Stimulated activated CD4-positive, alpha-beta T cell treated with anti-CD3 and anti-CD28 coated beads, Interleukin-15, amount 100 ng/mL, for 24 hours (primary cell): ENCODE results near the gene BMP4.
A peak's percentile ranks its signal among the peaks of the same experiment; 100 is the strongest.
"Not testable (repeated sequence)": the region's sequence is repeated elsewhere in the genome, so short reads cannot be mapped to it uniquely, and the experiment has no call there.

Experiments
- DNase-seq: peaks from one replicate; pipeline ENCODE4 v3.0.0-alpha.2; 2020

BMP4 gene

DNA sequence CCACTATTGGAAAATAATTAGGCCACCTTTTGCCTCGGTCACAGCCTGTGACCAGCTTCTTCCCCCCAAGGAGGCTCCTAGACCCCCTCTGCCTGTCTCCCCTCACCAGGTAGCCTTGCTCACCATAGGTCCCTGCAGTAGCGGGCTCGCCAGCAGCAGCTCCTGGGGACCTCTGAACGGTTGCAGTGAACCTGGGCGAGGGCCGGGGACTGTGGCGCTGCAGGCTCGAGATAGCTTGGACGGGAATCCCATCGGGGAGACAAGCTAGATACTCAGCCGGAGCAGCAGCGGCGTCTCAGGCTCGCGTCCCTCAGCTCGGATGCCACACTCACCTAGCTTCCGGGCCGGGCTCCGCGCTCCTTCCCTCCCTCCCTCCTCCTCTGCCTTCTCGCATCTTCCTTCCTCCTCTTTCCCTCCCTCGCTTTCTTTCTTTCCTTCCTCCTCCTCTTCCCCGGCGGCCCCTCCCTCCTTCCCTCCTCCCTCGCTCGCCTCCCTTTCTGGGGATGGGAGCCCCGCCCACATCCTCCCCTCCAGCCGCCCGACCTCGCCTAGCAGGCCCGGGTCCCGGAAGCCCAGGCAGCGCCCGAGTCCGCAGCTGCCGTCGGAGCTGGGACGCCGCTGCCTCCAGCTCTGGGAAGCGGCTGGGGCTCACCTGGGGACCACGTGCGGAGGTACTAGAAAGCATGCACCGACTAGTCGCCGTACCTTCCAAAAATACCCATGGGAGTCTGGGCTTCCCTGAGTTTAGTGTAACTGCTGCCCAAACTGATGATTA lies at the start of gene BMP4:
Gene BMP4, minus strand, starts transcription at position 399 of the 775 bp plus-strand sequence. CDS start 4,603 bp downstream, outside the sequence.
- DNase-seq, result peak; percentile 64

DNA sequence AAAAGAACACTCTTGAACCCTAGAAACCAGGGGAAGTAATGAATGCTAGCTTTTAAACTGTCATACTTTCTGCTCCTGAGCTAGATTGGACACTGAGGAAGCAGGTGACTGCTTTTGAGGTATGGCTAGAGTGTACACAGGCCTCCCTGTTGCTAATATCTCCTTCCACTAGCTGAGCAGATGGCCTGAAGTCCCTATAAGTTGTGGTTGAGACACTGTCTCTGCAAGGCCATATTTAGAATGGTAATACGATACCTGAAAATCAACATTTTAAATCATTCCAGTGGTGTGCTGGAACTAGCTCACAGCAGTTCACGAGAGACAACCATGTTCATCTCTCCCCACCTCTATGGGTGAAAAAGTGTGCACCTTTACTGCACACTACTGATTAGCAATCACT lies 46.4 kb upstream of the BMP4 start:
- no peak for DNase-seq

DNA sequence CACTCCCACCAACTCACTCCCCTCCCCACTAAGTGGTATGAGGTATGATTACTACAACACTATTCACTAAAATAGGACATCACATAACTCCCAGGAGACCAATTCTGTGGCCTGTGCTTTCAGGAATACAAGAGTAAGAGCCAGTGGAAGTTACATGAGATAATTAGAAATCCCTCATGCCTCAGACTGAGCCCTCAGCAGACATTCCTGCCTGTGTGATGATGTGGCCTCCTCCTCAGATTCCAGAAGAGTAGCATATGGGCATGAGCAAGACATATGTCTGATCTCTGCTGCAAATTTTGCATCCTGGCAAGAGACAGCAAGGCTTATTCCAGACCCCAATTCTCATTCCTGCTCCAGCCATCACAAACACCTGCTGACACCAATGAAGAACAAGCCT lies 46.0 kb upstream of the BMP4 start:
- DNase-seq, result no peak

DNA sequence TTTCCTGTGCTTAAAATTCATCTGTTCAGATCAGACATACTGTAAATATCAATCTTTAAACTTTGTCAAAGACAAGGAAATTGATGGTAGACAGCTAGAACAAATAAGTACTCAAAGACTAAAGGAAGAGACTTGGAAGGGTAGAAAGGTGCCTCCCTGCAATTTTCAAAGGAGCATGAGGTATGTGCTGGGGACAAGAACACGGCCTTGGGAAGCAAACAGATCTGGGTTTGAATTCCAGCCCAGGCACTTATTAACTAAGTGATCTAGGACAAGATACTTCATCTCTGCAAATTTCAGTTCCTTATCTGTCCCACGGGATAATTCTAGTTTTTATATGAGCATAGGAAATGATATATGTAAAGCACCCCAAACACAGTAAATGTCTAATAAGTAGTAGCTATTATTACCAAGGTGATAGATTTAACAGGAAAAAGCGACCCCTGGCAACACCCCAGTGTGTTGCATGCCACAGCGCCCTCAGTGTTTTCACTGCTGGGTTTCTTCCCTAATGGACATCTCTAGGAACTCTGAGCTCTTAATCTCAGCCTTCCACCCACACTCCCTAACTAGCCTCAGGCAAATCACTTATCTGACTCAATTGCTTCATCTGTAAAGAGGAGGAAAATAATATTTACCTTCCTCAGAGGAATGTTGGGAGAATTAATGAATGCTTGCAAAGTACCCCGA lies 44.7 kb upstream of the BMP4 start:
- DNase-seq, result no peak

DNA sequence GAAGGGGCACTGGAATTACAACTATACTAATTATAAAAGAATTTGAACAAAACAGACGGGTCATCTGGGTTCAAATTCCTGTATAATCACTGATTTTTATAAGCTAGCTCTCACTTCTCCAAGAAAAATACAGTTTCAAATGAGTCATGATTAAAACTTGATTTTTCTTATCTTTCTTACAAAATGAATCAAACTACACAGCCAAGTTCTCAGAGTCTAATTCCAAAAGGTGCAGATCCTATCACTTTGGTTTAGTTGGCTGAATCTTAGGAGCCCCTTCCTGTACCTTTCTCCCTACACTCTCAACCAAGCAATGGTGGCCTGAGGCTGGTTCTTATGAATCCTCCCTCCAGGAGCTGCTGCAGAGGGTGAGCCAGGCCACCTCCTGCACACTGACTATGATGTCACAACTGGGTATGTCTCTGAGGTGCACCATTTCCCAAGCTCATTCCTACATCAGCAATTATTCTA lies 43.8 kb upstream of the BMP4 start:
- DNase-seq, result no peak

DNA sequence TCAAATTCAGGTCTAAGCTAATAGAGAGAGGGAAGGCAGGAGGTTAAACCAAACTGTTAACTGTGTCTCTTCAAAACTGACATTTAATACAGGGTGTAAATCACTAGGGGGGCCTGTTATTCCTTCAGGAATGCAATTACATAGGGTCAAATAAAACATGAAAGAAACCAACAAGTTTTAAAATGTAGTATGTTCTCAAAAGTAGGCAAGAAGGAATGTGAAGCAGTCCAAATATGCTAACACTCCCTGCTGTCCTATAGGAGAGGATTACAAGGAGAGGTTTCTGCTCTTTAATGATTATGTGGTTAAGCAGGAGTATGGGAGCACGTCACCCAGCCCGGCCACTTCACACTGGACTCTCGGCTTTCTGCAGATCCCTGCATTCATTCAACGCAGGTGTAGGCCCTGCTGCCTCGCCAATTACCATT lies 42.5 kb upstream of the BMP4 start:
- no peak for DNase-seq

DNA sequence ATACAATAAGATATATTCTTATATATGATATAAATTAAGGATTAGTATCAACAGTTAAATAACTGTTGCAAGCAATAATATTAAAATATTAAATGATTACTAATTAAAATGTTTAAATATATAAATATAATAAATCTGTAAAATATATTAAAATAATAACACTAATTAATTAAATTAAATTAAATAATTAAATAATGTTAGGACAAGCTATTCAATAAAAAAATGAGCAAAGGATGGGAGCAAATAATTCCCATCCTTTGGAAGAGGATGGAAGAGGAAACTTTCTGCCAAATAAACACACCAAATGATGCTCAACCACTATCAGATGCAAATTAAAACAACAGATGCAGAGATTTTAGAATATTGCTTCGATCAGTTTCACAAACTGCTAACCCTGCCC lies 39.4 kb upstream of the BMP4 start:
- no peak for DNase-seq

DNA sequence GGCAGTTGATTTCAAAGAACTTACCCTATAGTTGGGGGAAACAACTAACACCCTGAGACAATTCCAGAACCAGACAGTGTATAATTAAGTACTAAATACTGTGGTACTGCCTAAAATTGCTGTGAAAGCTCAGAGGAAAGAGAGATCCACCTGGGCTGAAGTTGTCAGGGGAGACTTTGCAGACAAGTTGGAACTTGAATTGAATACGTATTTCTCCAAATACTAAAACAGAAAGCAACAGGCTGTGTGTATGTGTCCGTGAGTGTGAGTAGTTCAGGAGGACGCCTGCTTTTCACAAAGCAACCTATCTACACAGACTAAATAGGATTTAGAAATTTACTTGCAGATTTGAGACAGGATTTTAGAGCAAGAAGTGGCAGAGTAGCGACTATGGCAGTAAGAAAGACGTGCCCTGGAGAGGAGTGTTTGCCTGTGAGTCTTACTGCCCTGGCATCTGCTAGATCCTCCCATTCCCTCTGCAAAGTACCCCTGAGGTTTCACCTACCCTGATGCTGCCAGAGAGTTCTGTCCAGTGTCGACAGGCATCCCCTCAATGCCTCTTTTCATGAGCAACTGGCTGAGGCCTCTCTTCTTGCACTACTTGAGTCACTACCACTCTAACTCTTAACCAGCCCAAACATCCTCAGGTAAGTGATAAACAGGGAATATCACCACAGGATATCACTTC lies 37.4 kb upstream of the BMP4 start:
- no peak for DNase-seq

DNA sequence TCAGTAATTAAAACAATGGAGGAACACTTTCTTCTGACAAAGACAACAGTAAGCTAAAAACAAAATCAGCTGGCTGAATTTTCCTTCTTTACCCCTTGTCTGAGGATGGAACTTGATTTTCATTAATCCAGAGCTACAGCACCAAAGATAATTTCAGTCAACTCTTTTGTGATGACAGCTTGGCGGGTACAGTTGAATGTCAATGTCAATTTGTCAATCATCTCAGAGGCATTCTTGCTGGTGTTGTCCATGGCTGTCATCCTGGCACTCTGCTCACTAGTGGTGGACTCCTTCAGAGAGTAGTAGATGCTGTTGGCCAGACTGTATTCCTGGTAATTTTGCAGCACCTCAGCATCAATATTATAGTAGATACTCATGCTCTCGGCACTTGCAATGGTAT lies 34.4 kb upstream of the BMP4 start:
- no peak for DNase-seq

DNA sequence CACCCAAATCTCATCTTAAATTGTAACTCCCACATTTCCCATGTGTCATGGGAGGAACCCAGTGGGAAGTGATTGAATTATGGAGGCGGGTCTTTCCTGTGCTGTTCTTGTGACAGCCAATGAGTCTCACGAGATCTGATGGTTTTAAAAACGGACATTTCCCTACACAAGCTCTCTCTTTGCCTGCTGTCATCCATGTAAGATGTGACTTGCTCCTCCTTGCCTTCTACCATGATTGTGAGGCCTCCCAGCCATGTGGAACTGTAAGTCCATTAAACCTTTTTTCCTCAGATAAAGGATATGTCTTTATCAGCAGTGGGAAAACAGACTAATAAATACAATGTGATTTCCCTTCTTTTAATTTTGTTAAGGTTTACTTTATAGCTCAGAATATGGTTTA lies 30.1 kb upstream of the BMP4 start:
- not testable (repeated sequence) for DNase-seq

DNA sequence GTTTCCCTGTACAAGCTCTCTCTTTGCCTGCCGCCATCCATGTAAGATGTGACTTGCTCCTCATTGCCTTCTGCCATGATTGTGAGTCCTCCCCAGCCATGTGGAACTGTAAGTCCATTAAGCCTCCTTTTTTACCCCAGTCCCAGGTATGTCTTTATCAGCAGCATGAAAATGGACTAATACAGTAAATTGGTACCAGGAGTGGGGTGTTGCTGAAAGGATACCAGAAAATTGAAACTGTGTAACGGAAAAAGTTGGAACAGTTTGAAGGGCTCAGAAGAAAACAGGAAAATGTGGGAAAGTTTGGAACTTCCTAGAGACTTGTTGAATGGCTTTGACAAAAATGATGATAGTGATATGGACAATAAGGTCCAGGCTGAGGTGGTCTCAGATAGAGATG lies 28.3 kb upstream of the BMP4 start:
- DNase-seq, result not testable (repeated sequence)

DNA sequence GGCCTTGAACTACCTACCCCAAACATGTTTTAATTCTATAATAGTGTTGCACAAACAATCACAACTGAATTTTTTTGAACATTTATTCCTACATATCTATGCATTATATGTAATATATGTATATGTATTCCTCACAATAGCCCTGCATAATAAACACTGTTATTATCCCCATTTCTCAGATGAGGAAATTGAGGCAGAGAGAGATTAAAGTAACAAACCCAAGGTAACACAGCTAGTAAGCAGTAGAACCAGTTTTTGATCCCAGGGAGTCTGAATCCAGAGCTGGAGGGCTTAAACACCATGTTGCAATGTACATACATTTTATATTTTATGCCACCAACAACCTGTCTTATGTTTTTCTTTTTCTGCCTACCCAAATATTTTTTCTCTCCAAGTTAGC lies 26.5 kb upstream of the BMP4 start:
- DNase-seq, result no peak

DNA sequence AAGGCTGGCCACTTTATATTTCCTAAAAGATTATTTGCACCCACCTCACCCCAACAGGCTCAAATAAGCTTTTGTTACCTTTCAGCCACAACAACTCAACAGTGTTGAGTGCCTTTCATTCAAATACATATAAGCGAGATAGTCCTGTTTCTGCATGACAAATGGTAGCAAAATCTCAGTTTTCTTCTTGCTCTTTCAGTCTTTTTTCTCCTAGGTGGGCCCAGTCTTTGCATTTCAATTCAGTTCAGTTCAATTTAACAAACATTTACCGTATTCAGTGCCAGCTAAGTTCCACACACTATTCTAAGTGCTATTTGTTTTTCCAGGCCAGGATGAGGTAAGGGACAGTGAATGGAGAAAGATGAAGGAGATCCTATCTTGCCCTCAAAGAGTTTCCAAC lies 25.9 kb upstream of the BMP4 start:
- no peak for DNase-seq

DNA sequence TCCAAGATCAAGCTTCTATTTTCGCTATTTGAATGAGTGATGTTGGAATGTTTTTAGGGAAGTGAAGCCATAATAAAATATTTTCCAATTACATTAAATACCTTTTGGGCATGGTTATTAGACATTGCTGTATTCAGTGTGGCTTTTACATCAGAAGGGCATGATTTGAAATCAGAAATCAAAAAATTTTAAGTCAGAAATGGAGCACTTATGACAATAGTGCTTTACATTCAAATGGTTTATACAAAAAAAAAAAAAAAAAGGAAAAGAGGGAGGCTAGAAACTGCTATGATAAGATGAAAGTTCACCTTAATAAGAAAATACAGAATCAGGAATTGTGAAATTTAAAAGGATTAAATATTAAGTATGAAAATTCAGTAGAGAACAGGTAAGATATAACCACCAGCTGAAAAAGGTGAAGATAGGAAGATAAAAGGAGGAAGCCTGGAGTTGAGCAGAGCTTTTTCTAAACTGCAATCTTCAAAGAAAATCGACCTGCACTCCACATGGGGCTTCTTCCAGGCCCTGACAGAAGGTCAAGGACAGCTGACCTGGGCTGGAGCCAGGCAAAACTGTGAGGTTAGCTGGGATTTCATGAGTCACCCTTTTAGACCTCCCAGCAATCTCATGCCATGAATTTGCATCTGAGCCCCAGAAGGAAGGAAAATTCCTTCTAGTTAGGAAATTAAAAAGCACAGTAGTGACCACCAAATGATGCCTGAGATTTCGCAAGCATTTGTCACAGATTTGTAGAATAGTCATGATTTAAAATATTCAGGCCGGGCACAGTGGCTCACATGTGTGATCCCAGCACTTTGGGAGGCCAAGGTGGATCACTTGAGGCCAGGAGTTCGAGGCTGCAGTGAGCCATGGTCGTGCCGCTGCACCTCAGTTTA lies 23.4 kb upstream of the BMP4 start:
- no peak for DNase-seq

DNA sequence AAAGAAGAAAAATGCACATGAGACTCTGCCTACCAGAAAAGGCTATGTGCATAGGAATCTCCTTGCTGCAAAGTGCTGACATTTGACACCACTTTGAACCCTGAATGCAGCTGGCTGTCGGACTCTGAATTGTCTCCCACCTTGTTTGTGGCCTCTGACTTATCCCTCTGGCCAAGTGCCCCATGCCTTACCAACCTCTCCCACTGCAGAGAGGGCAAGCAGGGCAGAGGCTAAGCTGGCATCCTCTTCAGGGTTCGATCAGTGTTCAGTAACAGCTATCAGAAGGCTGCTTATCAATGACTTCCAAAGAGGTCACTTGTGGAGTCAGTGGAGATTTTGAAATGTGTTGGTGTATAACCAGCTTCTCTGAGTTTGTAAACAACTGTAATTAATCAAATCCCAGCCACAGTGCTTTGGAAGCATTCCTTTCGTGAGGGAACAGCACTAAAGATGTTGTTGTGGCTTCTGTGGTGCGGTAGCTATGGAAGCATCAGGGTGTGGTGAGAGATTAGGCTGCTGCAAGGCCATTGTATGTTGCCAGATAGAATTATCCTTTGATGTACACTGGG lies 22.6 kb upstream of the BMP4 start:
- DNase-seq, result no peak

DNA sequence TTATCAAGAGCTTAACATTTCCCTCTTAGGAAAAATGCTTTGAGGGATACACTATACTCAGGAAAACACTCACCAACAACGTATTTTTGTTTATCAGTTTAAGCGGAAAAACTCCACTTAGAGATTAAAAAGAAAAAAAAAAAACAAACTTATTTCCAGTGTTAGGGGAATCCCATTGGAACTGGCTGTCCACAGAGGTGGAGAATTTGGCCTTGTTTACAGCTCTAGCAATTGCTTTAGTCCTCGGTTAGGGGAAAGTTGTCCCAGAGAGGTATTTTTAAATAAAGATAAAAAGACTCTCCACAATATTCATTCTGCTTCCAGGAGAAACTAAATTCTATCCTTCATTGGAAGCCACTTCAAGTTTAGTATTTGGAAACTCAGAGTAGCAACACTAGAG lies 21.6 kb upstream of the BMP4 start:
- DNase-seq, result no peak

DNA sequence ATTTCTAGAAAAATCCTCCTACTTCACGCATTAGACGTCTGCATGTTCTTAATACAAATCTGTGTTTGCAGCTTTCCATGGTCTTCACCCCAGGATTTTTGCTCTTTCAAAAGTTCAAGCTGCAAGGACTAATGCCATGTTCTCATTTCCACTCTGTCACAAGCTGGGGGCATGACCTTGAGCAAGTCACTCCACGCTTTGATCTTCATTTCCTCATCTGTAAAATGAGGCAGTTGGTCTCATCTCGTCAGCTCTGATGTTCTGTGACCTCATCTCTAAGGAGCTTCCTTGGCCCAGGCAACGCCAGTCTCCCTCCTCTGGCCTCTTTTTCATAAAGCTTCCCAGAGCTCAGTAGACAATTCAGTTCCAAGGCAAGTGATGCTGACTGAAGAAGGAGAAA lies 18.8 kb upstream of the BMP4 start:
- DNase-seq, result no peak

DNA sequence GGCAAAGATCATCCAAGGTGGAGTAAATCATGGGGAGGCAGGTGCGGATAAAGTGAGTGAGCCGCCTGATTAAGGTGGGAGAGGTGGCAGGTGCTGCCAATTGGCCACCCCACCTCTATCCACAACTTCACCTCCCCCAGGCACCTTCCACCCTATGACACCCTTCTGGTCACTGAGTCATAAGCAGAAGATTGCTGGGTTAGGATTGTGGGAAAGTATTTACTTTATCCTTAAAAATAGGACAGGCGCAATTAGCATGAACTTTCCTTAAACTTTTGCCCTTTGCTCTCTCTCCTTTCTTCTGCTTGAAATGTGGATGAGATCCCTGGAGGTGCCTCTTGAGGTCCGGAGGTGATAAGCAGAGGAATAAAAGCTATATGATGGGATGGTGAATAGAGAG lies 14.9 kb upstream of the BMP4 start:
- DNase-seq, result no peak

DNA sequence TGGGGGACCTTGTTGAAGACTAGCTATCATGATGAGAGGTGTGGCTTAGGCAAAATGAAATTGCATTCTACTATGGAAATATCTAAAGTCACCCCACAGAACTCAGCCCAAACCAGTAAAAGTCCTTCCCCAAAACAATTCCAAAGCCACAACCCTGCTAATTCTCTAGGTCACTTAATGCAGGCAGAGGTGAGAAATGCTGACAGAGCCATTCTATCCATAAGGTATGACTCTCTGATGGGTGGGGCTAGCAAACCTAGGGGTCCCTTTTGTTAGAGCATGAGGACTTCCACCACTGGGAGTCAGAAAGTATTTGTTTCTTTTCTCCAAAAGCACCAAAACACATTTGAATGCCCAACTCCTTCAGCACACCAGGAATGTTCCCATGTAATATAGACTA lies 12.7 kb upstream of the BMP4 start:
- DNase-seq, result no peak

DNA sequence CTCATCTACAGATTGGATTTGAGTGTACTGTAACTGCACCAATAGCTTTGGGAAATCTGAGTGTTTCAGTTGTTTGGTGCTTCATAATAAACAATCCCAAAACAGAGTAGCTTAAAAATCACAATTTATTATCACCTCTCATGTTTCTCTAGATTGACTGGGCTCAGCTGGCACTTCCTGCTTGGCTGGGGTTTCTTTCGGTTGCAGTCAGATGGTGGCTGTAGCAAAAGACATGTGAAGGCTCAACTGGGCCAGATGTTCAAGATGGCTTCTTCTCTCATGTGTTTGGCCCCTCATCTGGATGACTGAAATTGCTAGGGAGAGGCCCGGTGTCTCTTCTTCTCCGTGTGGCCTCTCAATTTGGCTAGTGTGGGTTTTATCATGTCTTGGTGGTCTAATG lies 12.1 kb upstream of the BMP4 start:
- DNase-seq, result no peak

DNA sequence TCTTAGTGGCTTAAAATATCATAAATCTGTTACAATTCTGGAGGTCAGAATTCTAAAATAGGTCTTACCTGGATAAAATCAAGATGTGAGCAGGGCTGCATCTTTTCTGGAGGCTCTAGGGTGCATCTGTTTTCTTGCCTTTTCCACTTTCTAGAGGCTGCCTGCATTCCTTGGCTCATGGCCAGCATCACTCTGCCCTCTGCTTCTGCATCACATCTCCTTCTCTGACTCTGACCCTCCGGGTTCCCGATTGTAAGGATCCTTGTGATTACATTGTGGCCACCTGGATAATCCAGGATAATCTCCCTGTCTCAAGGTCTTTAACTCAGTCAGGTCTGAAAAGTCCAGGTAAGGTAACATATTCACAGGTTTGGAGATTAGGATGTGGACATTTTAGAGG lies 11.0 kb upstream of the BMP4 start:
- DNase-seq, result no peak

DNA sequence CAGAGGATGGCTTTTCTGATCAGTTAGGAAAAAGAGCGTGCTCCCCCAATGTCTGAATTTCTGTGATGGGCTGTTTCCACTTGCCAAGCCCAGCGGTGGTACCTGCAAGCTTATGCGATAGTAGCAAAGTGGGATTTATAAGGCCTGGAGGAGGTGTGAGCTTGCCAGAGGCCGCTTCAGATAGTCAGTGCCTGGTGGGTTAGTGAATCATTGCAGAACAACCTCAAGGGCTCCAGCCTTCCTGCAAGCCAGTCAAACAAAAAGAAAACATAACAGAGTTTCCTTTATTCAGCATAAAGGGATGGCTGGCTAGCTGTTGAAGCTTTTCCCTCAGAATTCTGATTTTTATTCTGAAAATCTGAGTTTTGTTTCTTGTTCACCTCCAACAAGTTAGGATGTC lies 7.6 kb upstream of the BMP4 start:
- DNase-seq, result no peak
